ENCODE data around the gene DIPK2A.

- TF ChIP-seq POLR2A (IDR thresholded peaks at IDR 0.05): no peak
- no peak for TF ChIP-seq CTCF (IDR thresholded peaks at IDR 0.05 in 8 of 11, conservative IDR thresholded peaks at IDR 0.05 in 3 of 11)
Measured at GRCh38 chr3:144015133-144015532, 43.5 kb downstream of the DIPK2A start.
